GM13977 (cell line): ENCODE data around the gene ACKR2.

Experiments
- DNase-seq: peaks from one replicate; pipeline ENCODE4 v3.0.0; 2012; ENCODE audit warnings: low spot score
- in situ Hi-C: fragments of 300-500 bp; cut with MboI; formaldehyde crosslinking; loops from one replicate; pipeline ENCODE4 v1.12.0; 2022; ENCODE audit warnings: low sequenced_read_pairs, low pct_unique_long_range_greater_than_20kb, mixed read lengths, inconsistent platforms; ENCODE audit not compliant: unreplicated experiment
- TF ChIP-seq, protein P1 (sequence below): IDR thresholded peaks from 2 replicates; pipeline ENCODE4 v1.5.1; 2012; ENCODE audit warnings: mild to moderate bottlenecking, control low read depth; ENCODE audit not compliant: insufficient read depth; ENCODE audit errors: extremely low read depth, missing control alignments

The ACKR2 gene

GRCh38 chr3:42819351-42819965 is 10.2 kb downstream of the ACKR2 start:
- DNase-seq: no peak
- in situ Hi-C loops: no loop called here
- TF ChIP-seq, protein P1, sequence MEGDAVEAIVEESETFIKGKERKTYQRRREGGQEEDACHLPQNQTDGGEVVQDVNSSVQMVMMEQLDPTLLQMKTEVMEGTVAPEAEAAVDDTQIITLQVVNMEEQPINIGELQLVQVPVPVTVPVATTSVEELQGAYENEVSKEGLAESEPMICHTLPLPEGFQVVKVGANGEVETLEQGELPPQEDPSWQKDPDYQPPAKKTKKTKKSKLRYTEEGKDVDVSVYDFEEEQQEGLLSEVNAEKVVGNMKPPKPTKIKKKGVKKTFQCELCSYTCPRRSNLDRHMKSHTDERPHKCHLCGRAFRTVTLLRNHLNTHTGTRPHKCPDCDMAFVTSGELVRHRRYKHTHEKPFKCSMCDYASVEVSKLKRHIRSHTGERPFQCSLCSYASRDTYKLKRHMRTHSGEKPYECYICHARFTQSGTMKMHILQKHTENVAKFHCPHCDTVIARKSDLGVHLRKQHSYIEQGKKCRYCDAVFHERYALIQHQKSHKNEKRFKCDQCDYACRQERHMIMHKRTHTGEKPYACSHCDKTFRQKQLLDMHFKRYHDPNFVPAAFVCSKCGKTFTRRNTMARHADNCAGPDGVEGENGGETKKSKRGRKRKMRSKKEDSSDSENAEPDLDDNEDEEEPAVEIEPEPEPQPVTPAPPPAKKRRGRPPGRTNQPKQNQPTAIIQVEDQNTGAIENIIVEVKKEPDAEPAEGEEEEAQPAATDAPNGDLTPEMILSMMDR: no peak

GRCh38 chr3:42820746-42821051 is 11.5 kb downstream of the ACKR2 start:
- no peak for DNase-seq
- in situ Hi-C loops: no loop called here
- TF ChIP-seq, protein P1: no peak

DNA sequence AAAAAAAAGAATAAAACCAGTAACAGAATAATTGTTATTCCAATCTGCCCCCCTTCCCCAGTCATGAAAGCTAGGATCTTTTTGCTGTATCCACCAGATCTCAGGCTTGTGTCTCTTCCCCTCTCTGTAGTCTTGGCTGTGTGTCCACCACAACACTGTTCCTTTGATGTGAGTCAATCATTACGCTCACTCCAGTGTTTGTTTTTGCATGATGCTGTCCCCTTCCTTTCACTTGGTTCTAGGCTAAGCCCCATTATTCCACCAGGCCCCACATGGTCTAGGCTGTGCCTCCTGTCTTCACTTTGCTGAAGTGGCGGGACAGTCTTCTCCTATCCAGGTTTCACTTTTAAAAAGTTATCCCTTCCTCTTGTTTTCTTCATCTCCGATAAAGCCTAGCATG is 13.6 kb downstream of the ACKR2 start:
- TF ChIP-seq, protein P1: no peak

DNA sequence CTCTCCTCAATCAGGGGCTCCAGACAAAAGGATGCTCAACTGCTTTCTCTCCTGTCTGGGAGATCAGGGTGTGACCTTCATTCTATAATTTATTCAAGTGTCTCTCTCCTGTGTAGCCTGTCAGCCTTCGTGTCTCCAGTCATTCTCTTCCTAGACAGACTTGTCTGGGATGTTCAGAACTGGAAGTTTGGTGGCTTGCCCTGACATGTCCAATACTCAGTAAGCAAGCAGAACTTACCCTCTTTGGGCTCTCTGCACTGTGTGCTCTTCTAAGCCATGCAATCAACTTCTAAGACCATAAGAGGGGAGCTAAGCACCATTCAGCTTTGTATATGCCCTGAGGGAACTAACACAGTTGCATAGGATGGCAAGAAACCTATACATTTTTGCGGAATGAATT is 14.1 kb downstream of the ACKR2 start:
- in situ Hi-C loops: no loop called here
- TF ChIP-seq, protein P1: no peak
- no peak for DNase-seq

More for the DNA sequence above, 13.6 kb downstream of the ACKR2 start:
- in situ Hi-C loops: no loop called here
- DNase-seq: no peak

DNA sequence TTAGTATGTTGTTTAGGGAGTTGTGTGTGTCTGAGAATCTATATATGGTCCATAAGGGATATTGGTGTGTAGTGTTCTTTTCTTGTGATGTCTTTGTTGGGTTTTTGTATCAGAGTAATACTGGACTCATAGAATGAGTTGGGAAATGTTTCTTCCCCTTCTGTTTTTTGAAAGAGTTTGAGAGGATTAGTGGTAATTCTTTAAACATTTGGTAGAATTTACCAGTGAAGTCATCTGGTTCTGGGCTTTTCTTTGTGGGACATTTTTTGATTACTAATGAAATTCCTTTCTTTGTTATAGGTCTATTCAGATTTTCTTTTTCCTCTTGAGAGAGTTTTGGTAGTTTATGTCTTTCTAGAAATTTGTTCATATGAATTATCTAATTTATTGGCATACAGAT is 16.9 kb downstream of the ACKR2 start:
- in situ Hi-C loops: no loop called here
- TF ChIP-seq, protein P1: no peak
- no peak for DNase-seq

DNA sequence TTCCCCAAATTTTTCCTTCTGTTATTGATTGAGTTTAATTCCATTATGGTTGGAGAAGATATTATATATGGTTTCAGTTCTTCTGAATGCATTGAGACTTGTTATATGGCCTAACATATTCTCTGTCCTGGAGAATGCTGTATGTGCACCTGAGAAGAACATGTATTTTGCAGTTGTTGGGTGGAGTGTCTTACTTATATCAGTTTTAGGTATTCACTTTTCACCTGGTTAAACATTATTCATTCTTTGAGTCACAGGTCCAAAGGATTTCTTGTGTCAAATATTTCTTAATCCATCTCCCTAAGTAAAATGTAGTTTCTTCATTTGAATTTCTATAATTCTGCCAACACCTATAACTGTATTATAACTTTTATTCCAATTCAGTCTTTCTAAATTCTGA is 17.8 kb downstream of the ACKR2 start:
- in situ Hi-C loops: no loop called here
- no peak for DNase-seq

More for the DNA sequence above, 17.8 kb downstream of the ACKR2 start:
- TF ChIP-seq, protein P1: no peak
